Colon (tissue), 2 donors: Measurements from ENCODE around the gene FUT8.

ENCODE experiments used
- FAIRE-seq: peaks from 2 replicates; lab custom pipeline; 2012; peaks lifted over from hg19 to GRCh38; lab: Jason Lieb, UNC
- donor health status: control.
- donor health status: control.

Gene FUT8

DNA sequence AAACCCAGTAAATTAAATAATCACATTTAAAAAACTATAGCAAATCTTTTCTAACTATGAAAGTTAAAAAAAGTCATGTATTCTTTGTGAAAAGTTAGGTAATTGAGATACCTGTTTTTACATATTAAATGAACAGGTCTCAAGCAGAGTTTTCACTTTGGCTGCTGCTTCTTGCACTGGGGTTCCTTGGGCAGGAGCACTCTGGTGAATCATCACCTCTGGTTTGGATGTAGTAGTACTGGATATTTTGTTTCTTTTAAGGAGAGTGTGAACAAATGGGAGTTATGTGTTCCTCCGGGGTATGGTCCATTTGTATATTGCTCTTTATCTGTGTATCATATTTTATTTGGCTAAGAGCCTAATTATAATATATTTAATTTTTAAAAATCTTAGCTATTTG is 82.7 kb downstream of the FUT8 start:
- FAIRE-seq: no peak

DNA sequence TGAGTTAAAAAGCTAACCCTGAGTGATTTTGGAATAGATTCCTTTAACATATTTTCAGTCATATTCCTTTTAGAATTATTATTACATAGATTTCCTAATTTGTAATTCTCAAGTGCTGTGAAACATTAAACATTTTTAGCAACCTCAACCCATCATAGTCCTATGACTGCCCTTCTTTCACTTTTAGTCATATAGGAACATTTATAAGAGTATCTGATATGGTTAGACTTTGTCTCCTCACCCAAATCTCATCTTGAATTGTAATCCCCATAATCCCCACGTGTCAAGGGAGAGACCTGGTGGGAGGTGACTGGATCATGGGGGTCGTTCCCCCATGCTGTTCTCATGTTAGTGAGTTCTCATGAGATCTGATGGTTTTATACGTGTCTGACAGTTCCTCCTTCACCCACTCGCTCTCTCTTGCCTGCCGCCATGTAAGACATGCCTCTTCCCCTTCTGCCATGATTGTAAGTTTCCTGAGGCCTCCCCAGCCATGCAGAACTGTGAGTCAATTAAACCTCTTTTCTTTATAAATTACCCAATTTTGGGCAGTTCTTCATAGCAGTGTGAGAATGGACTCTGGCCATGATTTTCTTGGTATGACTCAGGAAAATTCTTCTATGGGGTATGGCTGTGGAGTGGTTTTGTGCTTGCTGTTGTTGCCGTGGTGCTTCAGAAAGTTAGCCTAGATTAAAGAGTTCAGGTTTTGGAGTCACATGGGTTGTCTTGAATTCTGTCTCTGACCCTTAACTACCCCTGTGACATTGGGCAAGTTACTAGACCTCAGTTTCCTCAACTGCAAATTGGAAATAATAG is 83.9 kb downstream of the FUT8 start:
- no peak for FAIRE-seq

DNA sequence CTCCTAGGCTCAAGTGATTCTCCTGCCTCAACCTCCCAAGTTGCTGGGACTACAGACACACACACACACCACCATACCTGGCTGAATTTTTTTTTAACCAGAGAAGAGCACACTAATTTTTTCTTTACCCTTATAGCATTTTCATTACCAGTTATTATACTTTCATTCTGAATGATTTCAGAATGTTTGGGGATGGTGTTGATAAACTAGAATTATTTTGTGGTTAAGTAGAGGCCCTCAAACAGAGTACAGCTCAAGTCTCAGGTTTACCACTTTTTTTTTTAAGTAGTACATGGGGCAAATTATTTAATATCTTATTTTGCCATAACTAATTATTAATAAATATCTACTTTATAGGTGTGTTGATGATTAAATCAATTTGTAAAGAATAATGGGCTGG is 86.6 kb downstream of the FUT8 start:
- FAIRE-seq: no peak

DNA sequence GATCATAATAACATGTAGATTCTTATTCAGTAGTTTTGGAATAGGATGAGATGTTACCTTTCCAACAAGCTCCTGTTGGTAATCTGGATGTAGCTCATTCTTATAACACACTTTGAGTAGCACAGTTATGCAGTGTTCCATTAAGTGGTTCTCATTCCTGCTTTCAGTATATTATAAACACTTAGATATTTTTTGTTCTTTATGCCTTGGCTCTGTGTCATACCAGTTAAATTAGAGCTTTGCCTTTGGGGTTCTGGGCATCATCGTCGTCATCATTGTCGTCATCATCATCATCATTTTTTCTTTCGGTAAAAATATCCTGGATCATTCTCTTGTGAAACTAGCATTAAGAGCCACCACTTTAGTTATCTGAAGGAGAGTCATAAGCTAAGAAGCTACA is 87.5 kb downstream of the FUT8 start:
- no peak for FAIRE-seq

DNA sequence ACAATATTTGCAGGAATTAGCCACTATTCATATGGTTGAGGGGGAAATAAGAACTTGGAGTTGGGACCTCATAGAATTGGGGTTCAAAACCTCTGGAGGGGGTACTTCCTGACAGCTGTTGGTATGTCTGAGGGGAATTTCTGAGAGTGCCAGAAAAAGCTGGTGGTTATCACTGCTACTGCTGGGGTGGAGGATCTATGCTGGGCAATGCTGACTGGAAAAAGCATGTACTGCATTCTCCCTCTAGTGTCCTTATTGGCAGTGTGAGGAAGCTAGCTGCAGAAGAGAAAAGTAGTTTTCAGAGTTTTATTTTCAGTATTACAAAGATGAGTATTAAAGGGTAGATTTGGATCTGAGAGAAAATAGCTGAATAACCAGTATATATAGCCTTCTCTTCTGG is 88.8 kb downstream of the FUT8 start:
- FAIRE-seq: no peak

DNA sequence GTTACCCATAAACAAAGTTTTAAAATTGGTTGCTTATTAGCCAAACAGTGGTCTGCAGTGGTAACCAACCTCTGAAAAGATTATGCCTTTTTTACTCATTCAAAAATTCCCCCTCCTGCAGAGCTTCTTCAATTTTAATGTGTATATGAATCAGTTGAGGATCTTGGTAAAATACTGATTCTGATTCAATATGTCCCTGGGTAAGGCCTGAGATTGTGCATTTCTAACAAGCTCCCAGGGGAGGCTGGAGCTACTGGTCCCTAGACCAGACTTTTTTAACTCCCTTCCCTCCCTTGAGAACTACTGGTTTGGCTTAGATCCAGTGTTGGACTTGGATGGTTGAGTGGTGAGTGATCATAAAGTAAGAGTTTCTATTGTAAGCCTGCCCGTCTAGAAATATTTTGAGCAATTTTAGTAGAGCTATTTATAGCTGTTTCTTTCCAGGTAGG is 90.2 kb downstream of the FUT8 start:
- FAIRE-seq: no peak

DNA sequence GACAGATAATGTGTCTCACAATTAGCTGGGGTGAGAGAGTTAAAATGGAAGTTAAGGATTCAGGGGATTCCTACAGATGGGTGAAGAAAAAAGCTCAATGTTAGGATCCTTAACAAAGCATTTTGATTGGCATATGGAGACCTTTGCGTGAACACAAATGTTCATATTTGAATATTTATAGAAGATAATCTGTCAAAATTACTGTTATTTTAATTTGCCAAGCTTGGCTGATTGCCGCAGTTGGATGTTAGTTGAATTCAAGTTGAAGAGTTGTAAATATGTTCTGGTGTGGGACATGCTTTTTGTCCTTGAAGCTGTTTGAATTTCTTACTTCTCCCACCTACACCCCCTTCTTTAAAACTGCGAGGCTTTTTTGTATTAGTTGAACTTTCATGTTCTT is 91.2 kb downstream of the FUT8 start:
- FAIRE-seq: no peak

DNA sequence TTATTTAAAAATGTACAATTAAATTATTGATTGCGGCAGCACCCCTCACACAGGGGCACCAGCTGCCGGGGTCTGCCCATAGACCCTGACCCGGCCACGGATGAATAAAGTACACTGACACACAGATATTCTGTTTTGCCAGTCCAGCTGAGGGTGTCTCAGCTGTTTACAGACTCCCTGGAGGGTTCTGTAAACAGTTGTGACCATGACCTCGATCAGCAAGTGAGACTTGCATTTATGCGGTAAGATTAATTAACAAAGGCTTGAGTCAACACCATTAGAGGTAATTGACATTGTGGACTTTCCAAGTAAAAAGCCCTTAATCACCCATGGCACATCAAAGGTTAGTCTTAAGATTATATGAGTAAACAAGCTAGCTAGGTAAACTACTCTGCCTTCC is 94.3 kb downstream of the FUT8 start:
- no peak for FAIRE-seq

DNA sequence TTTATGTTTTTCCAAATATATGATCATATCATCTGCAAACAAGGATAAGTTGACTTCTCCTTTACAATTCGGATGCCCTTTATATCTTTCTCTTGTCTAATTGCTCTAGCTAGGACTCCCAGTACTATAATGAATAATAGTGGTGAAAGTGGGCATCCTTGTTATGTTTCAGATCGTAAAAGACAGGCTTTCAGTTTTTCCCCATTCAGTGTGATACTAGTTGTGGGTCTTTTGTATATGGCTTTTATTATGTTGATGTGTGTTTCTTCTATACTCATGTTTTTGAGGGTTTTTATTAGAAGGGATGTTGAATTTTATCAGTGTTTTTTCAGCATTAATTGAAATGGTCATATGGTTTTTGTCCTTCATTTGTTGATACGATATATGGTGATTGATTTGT is 97.3 kb downstream of the FUT8 start:
- FAIRE-seq: no peak

DNA sequence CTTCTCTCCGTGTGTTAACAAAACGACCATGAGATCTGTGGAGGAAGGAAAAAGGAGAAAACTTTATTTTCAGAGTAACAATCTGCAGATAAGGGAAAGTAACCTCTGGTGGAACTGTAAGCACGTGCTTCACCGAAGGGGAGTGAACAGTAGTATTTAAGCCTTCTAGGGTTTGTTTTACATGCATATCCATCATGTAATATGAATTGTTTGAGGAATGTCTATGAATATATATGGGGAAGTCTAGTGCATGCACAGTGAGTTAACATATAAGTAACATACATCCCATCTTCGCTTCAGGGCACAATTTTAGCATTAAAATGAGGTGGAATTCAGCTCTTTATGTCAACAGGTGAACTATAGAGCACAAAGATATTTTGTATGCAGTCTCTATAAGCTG is 101.1 kb downstream of the FUT8 start:
- no peak for FAIRE-seq

DNA sequence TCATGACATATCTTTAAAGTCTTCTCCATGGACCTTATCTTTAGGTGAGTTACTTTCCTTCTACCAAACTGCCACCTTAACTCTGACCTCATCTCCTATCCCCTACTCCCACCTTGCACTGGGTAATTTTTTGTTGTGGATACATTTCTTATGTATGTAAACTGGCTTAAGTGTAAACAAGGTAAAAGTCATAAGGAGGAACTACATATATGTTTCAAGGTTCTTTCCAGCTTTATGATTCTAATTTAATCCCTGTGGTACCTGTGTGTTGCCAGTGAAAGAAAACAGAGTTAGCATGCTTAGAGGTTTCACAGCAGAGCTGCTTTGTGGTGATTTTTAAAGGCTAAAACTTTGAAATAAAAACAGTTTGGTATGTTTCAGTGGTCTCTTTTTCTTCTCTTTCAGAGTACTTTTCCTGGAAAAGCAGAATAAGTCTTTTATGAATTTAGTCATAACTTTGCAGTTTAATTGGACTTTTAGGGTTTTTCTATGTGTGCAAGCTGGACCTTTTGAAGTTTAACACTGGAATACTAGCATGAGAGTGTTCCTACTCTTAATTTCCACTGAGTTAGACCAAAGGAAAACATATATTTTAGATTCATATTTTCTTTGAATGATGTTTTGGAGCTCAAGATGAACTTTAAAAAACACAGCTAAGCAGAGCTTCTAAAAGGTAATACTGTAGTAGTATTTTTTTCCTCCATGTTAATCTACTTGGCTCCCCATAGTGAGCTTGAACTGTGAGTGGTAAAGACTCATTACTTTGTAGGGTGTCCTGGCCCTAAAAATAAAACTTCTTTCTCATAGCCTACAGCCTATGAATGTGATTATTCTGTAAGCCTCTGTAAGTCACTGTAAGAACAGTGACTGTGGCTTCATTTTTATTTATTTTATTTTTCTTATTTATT is 105.4 kb downstream of the FUT8 start:
- FAIRE-seq: no peak

DNA sequence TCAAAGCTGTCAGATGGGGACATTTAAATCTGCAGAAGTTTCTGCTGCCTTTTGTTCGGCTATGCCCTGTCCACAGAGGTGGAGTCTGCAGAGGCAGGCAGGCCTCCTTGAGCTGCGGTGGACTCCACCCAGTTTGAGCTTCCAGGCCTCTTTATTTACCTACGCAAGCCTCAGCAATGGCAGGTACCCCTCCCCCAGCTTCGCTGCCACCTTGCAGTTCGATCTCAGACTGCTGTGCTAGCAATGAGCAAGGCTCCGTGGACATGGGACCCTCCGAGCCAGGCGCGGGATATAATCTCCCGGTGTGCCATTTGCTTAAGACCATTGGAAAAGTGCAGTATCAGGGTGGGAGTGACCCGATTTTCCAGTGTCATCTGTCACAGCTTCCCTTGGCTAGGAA is 115.5 kb downstream of the FUT8 start:
- FAIRE-seq: no peak

DNA sequence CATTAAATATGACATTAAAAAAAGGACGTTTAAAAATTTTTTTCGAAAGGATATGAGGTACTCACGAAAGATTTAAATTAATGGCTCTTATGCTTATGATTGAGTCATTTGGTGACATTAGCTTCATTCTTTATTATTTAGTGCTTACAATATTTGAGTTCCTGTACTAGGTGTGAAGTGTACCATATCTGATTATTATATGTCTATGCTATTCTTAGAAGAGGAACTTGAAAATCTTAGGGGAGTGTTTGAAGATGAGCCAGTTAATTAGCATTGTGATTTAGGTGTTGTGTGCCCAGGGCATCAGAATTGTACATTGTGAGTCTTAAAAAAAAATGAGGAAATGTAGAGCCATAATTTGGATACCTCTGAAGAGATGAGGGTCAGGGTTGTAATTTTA is 118.6 kb downstream of the FUT8 start:
- FAIRE-seq: no peak

DNA sequence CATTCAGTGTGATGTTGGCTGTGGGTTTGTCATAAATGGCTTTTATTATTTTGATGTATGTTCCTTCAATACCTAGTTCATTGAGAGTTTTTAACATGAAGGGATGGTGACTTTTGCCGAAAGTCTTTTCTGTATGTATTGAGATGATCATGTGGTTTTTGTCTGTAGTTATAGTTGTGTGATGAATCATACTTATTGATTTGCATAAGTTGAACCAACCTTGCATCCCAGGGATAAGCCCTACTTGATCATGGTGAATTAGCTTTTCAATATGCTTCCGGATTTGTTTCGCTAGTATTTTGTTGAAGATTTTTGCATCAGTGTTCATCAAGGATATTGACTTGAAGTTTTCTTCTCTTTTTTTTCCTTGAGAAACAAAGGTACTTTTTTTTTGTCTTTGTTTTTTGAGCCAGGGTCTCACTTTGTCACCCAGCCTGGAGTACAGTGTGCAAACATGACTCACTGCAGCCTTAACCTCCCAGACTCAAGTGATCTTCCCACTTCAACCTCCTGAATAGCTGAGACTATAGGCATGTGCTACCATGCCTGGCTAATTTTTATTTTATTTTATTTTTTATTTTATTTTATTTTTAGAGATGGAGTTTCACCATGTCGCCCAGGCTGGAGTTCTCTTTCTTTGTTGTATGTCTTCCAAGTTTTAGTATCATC is 121.3 kb downstream of the FUT8 start:
- FAIRE-seq: no peak

DNA sequence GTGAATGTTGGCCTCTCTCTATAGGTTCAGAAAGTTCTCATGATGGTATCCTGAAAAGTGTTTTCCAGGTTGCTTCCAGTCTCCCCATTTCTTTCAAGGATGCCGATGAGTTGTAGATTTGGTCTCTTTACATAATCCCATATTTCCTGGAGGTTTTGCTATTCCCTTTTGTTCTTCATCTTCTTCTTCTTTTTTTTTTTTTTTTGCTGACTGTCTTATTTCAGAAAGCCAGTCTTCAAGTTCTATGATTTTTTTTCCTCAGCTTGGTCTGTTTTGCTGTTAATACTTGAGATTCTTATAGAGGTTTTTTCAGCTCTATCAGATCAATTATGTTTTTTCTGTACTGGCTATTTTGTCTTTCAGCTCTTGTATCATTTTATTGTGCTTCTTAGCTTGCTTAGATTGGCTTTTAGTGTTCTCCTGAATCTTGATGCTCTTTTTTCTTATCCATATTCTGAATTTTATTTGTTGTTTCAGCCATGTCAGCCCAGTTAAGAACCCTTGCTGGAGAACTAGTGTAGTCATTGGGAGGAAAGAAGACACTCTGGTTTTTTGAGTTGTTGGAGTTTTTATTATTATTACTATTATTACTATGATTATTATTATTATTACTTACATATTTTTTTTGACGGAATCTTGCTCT is 124.4 kb downstream of the FUT8 start:
- FAIRE-seq: no peak

DNA sequence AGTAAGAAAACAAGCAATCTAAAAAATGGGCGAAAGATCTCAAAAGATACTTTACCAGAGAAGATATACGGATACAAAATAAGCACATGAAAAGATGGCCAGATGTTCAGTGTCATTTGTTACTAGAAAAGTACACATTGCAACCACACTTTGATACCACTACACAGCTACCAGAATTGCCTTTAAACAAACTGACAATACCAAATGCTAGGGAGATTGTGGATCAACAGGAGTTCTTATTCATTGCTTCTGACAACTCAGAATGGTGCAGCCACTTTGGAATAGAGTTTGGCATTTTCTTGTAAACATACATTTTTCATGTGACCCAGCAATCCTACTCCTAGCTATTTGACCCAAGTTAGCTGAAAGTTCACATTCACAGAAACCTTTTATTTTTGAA is 136.3 kb downstream of the FUT8 start:
- FAIRE-seq: no peak

DNA sequence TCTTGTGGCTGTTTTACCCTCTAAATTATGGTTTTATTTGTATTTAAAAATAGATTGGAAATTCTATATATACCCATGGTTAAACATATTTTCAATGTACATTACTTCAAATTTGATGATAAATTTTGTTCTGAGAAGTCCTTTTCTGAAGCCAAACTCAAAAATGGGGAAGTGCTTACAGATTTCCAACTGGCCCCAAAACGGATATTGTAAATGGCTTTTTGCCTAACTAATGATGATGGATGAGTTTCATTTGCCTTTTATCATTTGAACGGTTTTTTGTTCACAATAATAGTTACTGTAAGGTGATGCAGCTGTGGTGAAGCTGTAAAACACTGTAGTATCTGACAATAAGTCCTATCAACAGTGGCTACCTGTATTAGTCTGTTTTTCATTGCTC is 136.9 kb downstream of the FUT8 start:
- FAIRE-seq: no peak

DNA sequence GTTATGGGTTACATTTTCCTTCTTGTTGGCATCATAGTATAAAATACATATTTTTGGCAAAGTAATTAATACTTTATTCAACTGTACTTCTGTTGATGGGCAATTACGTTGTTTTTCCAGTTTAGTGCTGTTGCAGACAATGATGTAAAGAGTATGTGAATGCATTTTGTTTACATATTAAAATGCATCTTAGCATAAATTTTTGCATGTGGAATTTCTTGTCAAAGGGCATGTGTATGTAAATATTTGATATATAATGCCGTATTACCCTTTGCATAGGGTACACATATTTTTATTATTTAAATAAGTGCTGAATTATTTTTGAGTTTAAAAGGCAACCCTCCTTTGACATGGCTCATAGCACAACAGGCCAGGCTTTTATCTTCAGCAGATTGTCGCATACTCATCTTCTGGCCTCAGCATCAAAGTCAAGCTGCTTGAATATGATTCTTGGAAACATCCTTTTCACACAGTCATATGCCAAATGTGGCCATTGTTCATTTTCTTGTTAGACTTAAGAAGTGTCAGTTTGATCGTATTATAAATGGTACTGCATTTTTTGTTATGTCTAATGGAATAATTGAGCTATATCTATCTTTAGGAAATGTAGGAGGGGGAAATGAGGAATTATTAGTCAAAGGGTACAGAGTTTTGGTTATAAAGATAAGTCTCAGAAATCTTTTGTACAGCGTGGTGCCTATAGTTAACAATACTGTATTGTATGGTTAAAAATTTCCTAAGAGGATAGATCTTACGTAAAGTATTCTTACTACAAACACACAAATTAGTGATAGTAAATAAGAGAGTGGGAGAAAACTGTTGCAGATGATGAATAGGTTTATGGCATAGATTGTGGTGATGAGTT is 138.5 kb downstream of the FUT8 start:
- no peak for FAIRE-seq

DNA sequence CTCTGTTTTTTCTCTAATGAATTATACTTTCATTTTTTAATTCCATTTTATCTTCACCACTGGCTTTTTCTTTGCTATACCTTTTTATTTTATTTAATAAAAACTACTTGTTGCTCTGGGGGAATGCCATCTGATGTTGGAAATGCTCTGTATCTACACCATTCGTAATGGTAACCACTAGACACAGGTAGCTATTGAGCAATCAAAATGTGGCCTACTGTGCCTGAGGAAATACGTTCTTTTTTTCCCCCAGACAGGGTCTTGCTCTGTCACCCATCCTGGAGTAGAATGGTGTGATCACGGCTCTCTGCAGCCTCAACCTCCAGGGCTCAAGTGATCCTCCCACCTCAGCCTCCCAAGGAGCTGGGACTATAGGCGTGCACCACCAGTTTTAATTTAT is 140.2 kb downstream of the FUT8 start:
- no peak for FAIRE-seq

DNA sequence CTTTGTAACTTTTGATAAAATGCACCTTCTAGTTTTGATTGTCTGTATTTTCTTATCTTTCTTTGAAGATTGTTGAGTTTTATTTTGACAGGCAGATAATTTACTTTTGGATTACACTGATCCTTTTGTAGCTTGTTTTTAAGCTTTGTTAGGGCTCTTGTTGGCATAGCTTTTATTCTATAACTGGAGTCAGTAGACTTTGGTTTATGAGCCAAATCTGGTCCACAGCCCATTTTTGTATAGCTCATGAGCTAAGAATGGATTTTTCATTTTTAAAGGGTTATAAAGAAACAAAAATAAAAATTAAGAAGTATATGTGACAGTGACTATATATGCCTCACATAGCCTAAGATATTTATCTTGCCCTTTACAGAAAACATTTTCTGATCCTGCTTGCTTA is 142.3 kb downstream of the FUT8 start:
- no peak for FAIRE-seq

DNA sequence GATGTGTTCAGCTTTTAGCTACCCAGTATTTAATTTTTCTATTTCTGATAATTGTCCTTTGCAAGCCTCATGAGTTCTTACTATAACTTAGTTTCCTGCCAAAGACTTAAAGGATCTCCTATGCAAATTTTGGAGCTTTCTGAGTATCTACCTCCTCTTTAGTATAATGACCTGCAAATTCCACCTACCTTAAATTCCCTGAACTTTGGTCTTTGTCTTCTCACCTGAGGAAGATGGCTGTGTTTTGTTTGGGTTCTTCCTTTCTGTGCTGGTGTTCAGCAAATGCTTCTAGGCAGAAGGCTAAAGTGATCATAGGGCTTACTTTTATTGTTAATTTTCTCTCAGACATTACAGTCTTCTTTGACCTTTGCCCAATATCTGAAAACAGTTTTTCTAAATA is 142.8 kb downstream of the FUT8 start:
- no peak for FAIRE-seq
